Neuron (in vitro differentiated cells): ENCODE results near the gene ZDHHC7.

ENCODE experiments used
- H2AFZ ChIP-seq: one replicate; pipeline ENCODE4 v1.6.1; 2013; ENCODE audit warnings: low read depth, mild to moderate bottlenecking, inconsistent platforms, low read length, moderate library complexity
- H3K27me3 ChIP-seq: one replicate; pipeline ENCODE4 v1.6.1; 2013; ENCODE audit warnings: low read length; ENCODE audit not compliant: insufficient read depth
- H3K36me3 ChIP-seq: one replicate; pipeline ENCODE4 v1.6.1; 2013; ENCODE audit warnings: low read length; ENCODE audit not compliant: insufficient read depth
- H3K4me1 ChIP-seq: one replicate; pipeline ENCODE4 v1.6.1; 2013; ENCODE audit warnings: low read length; ENCODE audit not compliant: insufficient read depth
- H3K4me3 ChIP-seq: 2 replicates; pipeline ENCODE4 v1.5.1; 2013; ENCODE audit warnings: mild to moderate bottlenecking, low read length, moderate library complexity
- H3K9me3 ChIP-seq: one replicate; pipeline ENCODE4 v1.6.1; 2013; ENCODE audit warnings: low read length

The ZDHHC7 gene

GRCh38 chr16:84927621-84928591 is 83.4 kb downstream of the ZDHHC7 start:
- no peak overlapping the region for H3K4me3 ChIP-seq
- H3K36me3 ChIP-seq, result no peaks in the 10 kb centered on the region
- peaks cover 16% of the 10 kb centered on the region for H3K27me3 ChIP-seq
- H3K9me3 ChIP-seq, result no peaks in the 10 kb centered on the region
- peaks cover 2% of the 10 kb centered on the region for H3K4me1 ChIP-seq
- no peak overlapping the region for H2AFZ ChIP-seq

DNA sequence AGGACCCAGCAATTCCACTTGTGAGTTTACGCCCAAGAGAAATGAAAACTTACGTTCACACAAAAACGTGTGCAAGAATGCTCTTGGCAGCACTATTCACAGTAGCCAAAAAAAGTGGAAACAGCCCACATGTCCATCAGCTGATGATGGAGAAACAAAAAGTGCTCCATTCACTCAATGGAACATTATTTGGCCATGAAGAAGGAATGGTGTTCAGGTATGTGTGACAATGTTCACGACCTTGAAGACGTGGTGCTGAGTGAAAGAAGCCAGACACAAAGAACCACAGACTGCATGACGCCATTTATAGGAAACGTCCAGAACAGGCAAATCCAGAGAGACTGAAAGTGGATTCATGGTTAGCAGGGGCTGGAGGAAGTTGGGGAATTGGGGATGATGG is 84.9 kb downstream of the ZDHHC7 start:
- Histone ChIP-seq H3K27me3 (peaks cover 14% of the 10 kb centered on the region), H3K4me1 (peaks cover 7% of the 10 kb centered on the region), H3K9me3 (no peaks in the 10 kb centered on the region), H3K4me3 (no peak overlapping the region), H2AFZ (no peak overlapping the region), H3K36me3 (no peaks in the 10 kb centered on the region)

- peaks cover 7% of the 10 kb centered on the region for H3K4me1 ChIP-seq
- H3K9me3 ChIP-seq, result no peaks in the 10 kb centered on the region
- H3K27me3 ChIP-seq, result peaks cover 14% of the 10 kb centered on the region
- no peak overlapping the region for H3K4me3 ChIP-seq
- H2AFZ ChIP-seq, result no peak overlapping the region
- H3K36me3 ChIP-seq, result no peaks in the 10 kb centered on the region
These were observed 85.5 kb downstream of the ZDHHC7 start for GRCh38 chr16:84925773-84926372.

- H3K36me3 ChIP-seq, result no peaks in the 10 kb centered on the region
- peaks cover 7% of the 10 kb centered on the region for H3K4me1 ChIP-seq
- no peak overlapping the region for H3K4me3 ChIP-seq
- H2AFZ ChIP-seq, result no peak overlapping the region
- peaks cover 14% of the 10 kb centered on the region for H3K27me3 ChIP-seq
- no peaks in the 10 kb centered on the region for H3K9me3 ChIP-seq
These were observed 86.1 kb downstream of the ZDHHC7 start for GRCh38 chr16:84925092-84925772.

GRCh38 chr16:84924331-84925091 is 86.8 kb downstream of the ZDHHC7 start:
- Histone ChIP-seq H3K4me3 (no peak overlapping the region), H3K36me3 (no peaks in the 10 kb centered on the region), H3K4me1 (peaks cover 7% of the 10 kb centered on the region), H3K9me3 (no peaks in the 10 kb centered on the region), H2AFZ (no peak overlapping the region), H3K27me3 (peaks cover 9% of the 10 kb centered on the region)
